Thyroid gland (tissue), 4 donors: ENCODE measurements around the gene KCNJ15. TPM values are rescaled to one million over a fixed set of nuclear protein-coding genes. Genes with fewer than 3 reads are reported as not detected.
"Not testable (repeated sequence)": the region's sequence is repeated elsewhere in the genome, so short reads cannot be mapped to it uniquely, and the experiment has no call there.

Source experiments
- DNase-seq, 2 donors: peaks; one replicate each; pipeline ENCODE4 v3.0.0-alpha.2; 2019
- H3K27ac ChIP-seq, 3 donors: fragments of 200-600 bp; sonication (generic); 1 replicate in 2 of 3; 2 replicates in 1 of 3; pipeline ENCODE4 v1.5.1; 2016 to 2019; ENCODE audit warnings: mild to moderate bottlenecking in 1 of 3, moderate library complexity in 1 of 3
- H3K27me3 ChIP-seq: fragments of 200-600 bp; sonication (generic); one replicate; pipeline ENCODE4 v1.5.1; 2019
- H3K36me3 ChIP-seq, 2 donors: fragments of 200-600 bp; sonication (generic); one replicate each; pipeline ENCODE4 v1.5.1; 2016 to 2019
- H3K4me1 ChIP-seq, 2 donors: fragments of 200-600 bp; sonication (generic); one replicate each; pipeline ENCODE4 v1.5.1; 2017 to 2019
- H3K4me3 ChIP-seq, 3 donors: fragments of 200-600 bp; sonication (generic); replicated peaks in 1 of 3; 1 replicate in 2 of 3; 2 replicates in 1 of 3; pipeline ENCODE4 v1.5.1; 2016; ENCODE audit warnings: mild to moderate bottlenecking in 1 of 3
- H3K9me3 ChIP-seq: fragments of 200-600 bp; sonication (generic); one replicate; pipeline ENCODE4 v1.5.1; 2017
- POLR2A ChIP-seq, 2 donors: fragments of 450-650 bp; IDR thresholded peaks; one replicate each; pipeline ENCODE4 v1.6.1; 2017; ENCODE audit warnings: antibody characterized with exemption in 2 of 2, mild to moderate bottlenecking in 2 of 2, moderate library complexity in 1 of 2
- WGBS, 2 donors: methylation state at CpG; one replicate each; pipeline ENCODE4 v1.1.5; 2017; 5-methylcytosine and 5-hydroxymethylcytosine counted together
- intact Hi-C: fragments of 100-400 bp; cut with DNase I; formaldehyde crosslinking; loops from one replicate; pipeline ENCODE4 v1.15.1; 2023
- total RNA-seq, 4 donors: library from RNA; depleted of rRNA; stranded (reverse); fragments of >200 nt; gene quantifications; one replicate each; pipeline ENCODE4 v1.2.3, GENCODE V29; 2016
- TF ChIP-seq, protein P1 (sequence below), 6 experiments: fragments of 200-600 bp in 3 of 6; fragments of 450-650 bp in 3 of 6; sonication (generic) in 3 of 6; IDR thresholded peaks; one replicate each; pipeline ENCODE4 v1.5.1; 2016 to 2019; ENCODE audit warnings: antibody characterized with exemption in 6 of 6, mild to moderate bottlenecking in 2 of 6, inconsistent platforms in 1 of 6, moderate library complexity in 1 of 6

The KCNJ15 gene
- total RNA-seq, 4 donors from 2014 or later = 29.2 to 71.2 (median 59.5) TPM

DNA sequence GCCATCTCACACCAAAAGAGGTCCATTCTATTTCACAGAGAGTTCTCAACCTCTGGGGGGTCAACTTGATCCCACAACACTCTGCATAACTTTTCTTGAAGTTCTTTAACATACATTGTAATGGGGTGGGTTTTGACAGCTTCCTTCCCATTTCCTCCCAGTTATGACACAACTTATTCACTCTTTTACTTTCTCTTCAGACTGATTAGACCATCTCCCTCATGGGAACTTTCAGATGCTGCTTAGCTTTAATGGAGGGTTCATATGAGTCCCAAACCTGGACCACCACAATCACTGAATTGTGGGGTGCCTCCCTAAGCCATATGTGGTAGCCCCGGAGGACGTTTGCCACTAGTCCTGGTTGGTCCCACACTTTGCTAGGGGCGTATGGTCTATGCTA lies 28.3 kb upstream of the KCNJ15 start:
- Histone ChIP-seq H3K27me3 (no peaks in the 10 kb centered on the region), H3K4me1 (peaks cover 16 to 35% of the 10 kb centered on the region in 2 donors), H3K9me3 (no peaks in the 10 kb centered on the region), H3K36me3 (no peaks in the 10 kb centered on the region), H3K27ac (peak overlapping the region; percentile 64 to 88 (median 84)), H3K4me3 (no peak overlapping the region)
- intact Hi-C loops = no loop called here
- no peak for DNase-seq
- 92 to 94% methylated on average over 3 of the region's 3 CpGs for WGBS, 2 donors
- TF ChIP-seq, protein P1, sequence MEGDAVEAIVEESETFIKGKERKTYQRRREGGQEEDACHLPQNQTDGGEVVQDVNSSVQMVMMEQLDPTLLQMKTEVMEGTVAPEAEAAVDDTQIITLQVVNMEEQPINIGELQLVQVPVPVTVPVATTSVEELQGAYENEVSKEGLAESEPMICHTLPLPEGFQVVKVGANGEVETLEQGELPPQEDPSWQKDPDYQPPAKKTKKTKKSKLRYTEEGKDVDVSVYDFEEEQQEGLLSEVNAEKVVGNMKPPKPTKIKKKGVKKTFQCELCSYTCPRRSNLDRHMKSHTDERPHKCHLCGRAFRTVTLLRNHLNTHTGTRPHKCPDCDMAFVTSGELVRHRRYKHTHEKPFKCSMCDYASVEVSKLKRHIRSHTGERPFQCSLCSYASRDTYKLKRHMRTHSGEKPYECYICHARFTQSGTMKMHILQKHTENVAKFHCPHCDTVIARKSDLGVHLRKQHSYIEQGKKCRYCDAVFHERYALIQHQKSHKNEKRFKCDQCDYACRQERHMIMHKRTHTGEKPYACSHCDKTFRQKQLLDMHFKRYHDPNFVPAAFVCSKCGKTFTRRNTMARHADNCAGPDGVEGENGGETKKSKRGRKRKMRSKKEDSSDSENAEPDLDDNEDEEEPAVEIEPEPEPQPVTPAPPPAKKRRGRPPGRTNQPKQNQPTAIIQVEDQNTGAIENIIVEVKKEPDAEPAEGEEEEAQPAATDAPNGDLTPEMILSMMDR (IDR thresholded peaks at IDR 0.05) = no peak
- no peak for TF ChIP-seq POLR2A (IDR thresholded peaks at IDR 0.05)

DNA sequence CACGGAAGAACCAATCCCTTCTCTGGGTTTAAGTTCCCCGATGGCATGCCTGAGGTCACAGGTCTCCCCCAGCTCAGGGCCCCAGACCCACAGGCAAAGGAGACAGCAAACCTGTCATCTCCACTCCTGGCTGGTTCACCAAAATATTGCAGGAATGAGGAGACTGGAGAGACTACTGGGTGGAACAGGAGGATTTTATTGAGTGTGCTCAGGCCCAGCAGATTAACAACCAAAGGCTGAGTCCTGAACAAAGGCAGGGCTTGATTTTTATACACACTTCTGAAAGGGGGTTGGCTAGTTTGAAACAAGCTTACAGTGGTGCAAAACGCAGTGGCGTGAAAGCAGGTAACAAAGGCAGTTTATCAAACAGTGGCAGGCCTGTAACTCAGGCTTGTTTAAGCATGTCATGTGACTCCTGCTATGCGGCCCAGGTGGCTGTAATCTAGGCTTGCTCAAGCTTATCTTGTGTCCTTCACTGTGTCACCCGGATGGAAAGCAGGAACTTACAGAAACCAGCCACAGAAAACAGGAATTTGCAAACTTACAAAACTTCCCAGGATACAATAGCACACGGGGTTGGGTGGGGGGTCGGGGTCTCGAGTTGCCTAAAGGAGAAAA lies 27.4 kb upstream of the KCNJ15 start:
- 89 to 90% methylated on average over 9 of the region's 9 CpGs for WGBS, 2 donors
- H3K4me3 ChIP-seq = no peak overlapping the region
- no peaks in the 10 kb centered on the region for H3K27me3 ChIP-seq
- peak overlapping the region; percentile 64 to 88 (median 84) for H3K27ac ChIP-seq
- intact Hi-C loops = no loop called here
- TF ChIP-seq, protein P1 (IDR thresholded peaks at IDR 0.05) = no peak
- TF ChIP-seq POLR2A (IDR thresholded peaks at IDR 0.05) = no peak
- H3K36me3 ChIP-seq = no peaks in the 10 kb centered on the region
- no peaks in the 10 kb centered on the region for H3K9me3 ChIP-seq
- no peak for DNase-seq
- H3K4me1 ChIP-seq = peaks cover 19 to 41% of the 10 kb centered on the region in 2 donors

DNA sequence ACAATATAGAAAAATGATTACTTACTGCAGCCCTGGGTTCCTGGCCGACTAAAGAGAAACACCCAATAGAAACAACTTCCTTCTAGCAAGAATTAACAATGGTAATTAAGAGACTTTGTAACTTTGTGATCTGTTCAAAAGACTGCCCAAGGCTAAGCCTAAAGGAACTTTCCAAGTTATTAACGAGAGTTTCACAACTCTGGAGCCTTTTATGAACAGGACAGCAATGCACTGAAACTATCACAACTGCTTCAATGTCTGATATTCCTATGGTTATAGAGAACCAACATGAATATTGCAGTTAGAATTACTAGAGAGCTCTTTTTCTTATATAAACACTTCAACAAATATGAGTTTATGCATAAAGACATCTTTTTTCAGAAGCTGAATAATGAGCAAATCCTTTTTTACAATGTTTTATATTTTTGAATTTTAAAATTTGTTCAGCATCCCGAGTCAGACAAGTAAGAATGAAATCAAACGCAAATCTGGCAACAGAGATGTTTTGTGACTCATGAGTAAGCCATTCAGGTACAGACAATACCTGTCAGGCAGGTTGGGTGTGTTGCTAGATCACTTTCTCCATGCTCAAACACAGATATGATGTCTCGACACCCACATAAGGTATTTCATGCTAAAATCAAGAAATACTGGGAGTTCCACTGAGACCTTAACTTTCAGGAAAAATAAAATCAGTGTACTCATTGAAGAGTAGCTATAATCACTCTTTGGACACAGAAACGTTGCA lies 22.2 kb upstream of the KCNJ15 start:
- WGBS, 2 donors = 48% methylated on average over 6 of the region's 6 CpGs

DNA sequence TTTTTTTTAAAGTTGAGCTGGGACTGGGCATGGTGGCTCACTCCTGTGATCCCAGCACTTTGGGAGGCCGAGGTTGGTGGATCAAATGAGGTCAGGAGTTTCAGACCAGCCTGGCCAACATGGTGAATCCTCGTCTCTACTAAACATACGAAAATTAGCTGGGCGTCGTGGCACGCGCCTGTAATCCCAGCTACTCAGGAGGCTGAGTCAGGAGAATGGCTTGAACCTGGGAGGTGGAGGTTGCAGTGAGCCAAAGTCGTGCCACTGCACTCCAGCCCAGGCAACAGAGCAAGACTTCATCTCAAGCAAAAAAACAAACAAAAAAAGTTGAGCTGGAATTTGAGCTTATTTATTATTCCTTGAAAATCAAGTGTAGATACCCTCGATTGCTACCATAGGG lies 21.5 kb upstream of the KCNJ15 start:
- intact Hi-C loops, DNase-seq, H3K4me3 ChIP-seq, H3K9me3 ChIP-seq, H3K27me3 ChIP-seq, H3K36me3 ChIP-seq: not testable (repeated sequence)
- WGBS, 2 donors = 90% methylated on average over 9 of the region's 9 CpGs
- H3K4me1 ChIP-seq = peaks cover 16 to 18% of the 10 kb centered on the region in 2 donors
- H3K27ac ChIP-seq = peak overlapping the region; percentile 33 to 70 (median 59)

More for the DNA sequence above, 22.2 kb upstream of the KCNJ15 start:
- peak; percentile 85 to 87 for DNase-seq
- Histone ChIP-seq H3K27ac (peak overlapping the region; percentile 33 to 70 (median 59)), H3K4me1 (peaks cover 10 to 18% of the 10 kb centered on the region in 2 donors), H3K4me3 (no peak overlapping the region), H3K36me3 (no peaks in the 10 kb centered on the region), H3K27me3 (no peaks in the 10 kb centered on the region), H3K9me3 (no peaks in the 10 kb centered on the region)
- intact Hi-C loops = no loop called here
- TF ChIP-seq, protein P1 (IDR thresholded peaks at IDR 0.05) = no peak
- no peak for TF ChIP-seq POLR2A (IDR thresholded peaks at IDR 0.05)

DNA sequence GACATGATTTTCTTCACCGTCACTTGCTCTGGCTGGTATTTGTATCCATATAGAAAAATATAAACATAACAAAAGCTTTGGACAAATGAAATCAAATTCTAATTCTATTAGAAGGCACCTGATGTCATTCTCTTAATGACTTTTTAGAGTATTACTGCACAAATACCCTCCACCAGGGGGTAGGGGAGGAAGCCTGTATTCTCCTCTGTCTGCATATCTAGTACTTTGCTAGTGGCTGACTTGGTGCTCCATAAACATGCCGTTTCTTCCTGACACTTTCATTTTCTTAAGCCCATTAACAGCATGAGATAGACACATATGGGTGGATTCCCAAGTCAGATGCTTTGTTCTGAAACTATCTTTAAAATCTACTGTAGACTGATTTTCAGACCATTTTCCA lies 20.6 kb upstream of the KCNJ15 start:
- WGBS, 2 donors = 78 to 83% methylated on average over 2 of the region's 2 CpGs

More for the DNA sequence above, 20.6 kb upstream of the KCNJ15 start:
- H3K27me3 ChIP-seq = no peaks in the 10 kb centered on the region
- TF ChIP-seq, protein P1 (IDR thresholded peaks at IDR 0.05) = peak in 3 of 6 experiments; percentile 4 to 21 (median 14)
- no peak for TF ChIP-seq POLR2A (IDR thresholded peaks at IDR 0.05)
- no peaks in the 10 kb centered on the region for H3K36me3 ChIP-seq
- H3K27ac ChIP-seq = peak overlapping the region in 1 of 3 donors; percentile 19
- H3K4me1 ChIP-seq = peaks cover 20 to 25% of the 10 kb centered on the region in 2 donors
- no peak overlapping the region for H3K4me3 ChIP-seq
- intact Hi-C loops = no loop called here
- DNase-seq = no peak
- H3K9me3 ChIP-seq = no peaks in the 10 kb centered on the region
